ENCODE measurements around the gene CUL3.

DNA sequence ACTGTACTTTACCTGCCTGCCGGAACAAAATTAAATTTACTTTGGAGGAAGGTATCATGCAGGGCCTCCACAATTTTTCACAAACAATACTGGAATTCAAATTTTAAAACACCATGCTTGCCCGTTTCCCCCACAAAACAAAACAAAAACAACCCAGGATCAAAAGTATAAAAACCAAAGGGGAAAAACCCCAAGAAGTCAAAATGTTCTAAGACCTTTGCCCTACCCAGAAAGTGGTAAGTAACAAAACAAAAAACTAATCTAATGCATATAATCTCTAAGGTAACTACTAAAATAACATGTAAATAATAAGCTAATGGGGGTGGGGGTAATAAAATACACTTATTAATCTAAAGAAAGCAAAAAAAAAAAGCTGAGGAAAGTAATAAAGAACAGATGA, 60.5 kb downstream of the CUL3 start:
- TF ChIP-seq, protein P1, sequence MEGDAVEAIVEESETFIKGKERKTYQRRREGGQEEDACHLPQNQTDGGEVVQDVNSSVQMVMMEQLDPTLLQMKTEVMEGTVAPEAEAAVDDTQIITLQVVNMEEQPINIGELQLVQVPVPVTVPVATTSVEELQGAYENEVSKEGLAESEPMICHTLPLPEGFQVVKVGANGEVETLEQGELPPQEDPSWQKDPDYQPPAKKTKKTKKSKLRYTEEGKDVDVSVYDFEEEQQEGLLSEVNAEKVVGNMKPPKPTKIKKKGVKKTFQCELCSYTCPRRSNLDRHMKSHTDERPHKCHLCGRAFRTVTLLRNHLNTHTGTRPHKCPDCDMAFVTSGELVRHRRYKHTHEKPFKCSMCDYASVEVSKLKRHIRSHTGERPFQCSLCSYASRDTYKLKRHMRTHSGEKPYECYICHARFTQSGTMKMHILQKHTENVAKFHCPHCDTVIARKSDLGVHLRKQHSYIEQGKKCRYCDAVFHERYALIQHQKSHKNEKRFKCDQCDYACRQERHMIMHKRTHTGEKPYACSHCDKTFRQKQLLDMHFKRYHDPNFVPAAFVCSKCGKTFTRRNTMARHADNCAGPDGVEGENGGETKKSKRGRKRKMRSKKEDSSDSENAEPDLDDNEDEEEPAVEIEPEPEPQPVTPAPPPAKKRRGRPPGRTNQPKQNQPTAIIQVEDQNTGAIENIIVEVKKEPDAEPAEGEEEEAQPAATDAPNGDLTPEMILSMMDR (conservative IDR thresholded peaks at IDR 0.05 in 1 of 2, IDR thresholded peaks at IDR 0.05 in 1 of 2; ENCODE audit: extremely low read depth in 1 of 2, insufficient read depth in 1 of 2, low read depth in 1 of 2, low read length in 2 of 2): no peak
- TF ChIP-seq EZH2 (IDR thresholded peaks at IDR 0.05; ENCODE audit: borderline replicate concordance, low read length): no peak

Data from mammary epithelial cell (primary cell).